Stimulated activated CD4-positive, alpha-beta T cell treated with anti-CD3 and anti-CD28 coated beads, Interleukin-12 subunit alpha, Interleukin-12 subunit beta, amount 100 ng/mL, for 4 hours (primary cell): ENCODE measurements around the gene CNOT11.
A peak's percentile ranks its signal among the peaks of the same experiment; 100 is the strongest.

Experiments used
- DNase-seq: peaks from one replicate; pipeline ENCODE4 v3.0.0-alpha.2; 2020

The CNOT11 gene

GRCh38 chr2:101282980-101283379 lies 30.3 kb downstream of the CNOT11 start:
- no peak for DNase-seq

GRCh38 chr2:101286684-101287083 lies 34.0 kb downstream of the CNOT11 start:
- no peak for DNase-seq

- no peak for DNase-seq
These were observed 34.6 kb downstream of the CNOT11 start for GRCh38 chr2:101287303-101287702.

- no peak for DNase-seq
These were observed 38.0 kb downstream of the CNOT11 start for GRCh38 chr2:101290711-101291110.

- no peak for DNase-seq
These were observed 39.3 kb downstream of the CNOT11 start for GRCh38 chr2:101291973-101292372.

GRCh38 chr2:101293544-101293943 lies 40.9 kb downstream of the CNOT11 start:
- no peak for DNase-seq

- DNase-seq: no peak
These were observed 42.2 kb downstream of the CNOT11 start for GRCh38 chr2:101294861-101295260.

- no peak for DNase-seq
These were observed 43.2 kb downstream of the CNOT11 start for GRCh38 chr2:101295895-101296294.

- no peak for DNase-seq
These were observed 43.7 kb downstream of the CNOT11 start for GRCh38 chr2:101296371-101296770.

- DNase-seq: no peak
These were observed 44.7 kb downstream of the CNOT11 start for GRCh38 chr2:101297383-101297782.

GRCh38 chr2:101299604-101300003 lies 46.9 kb downstream of the CNOT11 start:
- no peak for DNase-seq

- DNase-seq: no peak
These were observed 47.5 kb downstream of the CNOT11 start for GRCh38 chr2:101300164-101300563.

- DNase-seq: no peak
These were observed 48.1 kb downstream of the CNOT11 start for GRCh38 chr2:101300836-101301235.

- DNase-seq: no peak
These were observed 49.3 kb downstream of the CNOT11 start for GRCh38 chr2:101302016-101302415.

- DNase-seq: no peak
These were observed 51.0 kb downstream of the CNOT11 start for GRCh38 chr2:101303688-101304087.

- DNase-seq: no peak
These were observed 52.3 kb downstream of the CNOT11 start for GRCh38 chr2:101305035-101305434.

GRCh38 chr2:101305492-101306078 lies 52.9 kb downstream of the CNOT11 start:
- DNase-seq: no peak

GRCh38 chr2:101306410-101306809 lies 53.7 kb downstream of the CNOT11 start:
- no peak for DNase-seq

- no peak for DNase-seq
These were observed 54.8 kb downstream of the CNOT11 start for GRCh38 chr2:101307503-101307902.

- DNase-seq: peak; percentile 36
These were observed 55.3 kb downstream of the CNOT11 start for GRCh38 chr2:101307950-101308431.

- DNase-seq: peak; percentile 91
These were observed 55.9 kb downstream of the CNOT11 start, which contains the start of gene RNF149 for GRCh38 chr2:101308432-101309210. Gene RNF149 (minus strand): TSS chr2:101308701. CDS start chr2:101308588, 113 bp downstream.

- DNase-seq: no peak
These were observed 57.6 kb downstream of the CNOT11 start for GRCh38 chr2:101310090-101310833.

GRCh38 chr2:101310834-101311695 lies 58.4 kb downstream of the CNOT11 start:
- no peak for DNase-seq
